ENCODE results near the gene MAP2.

The MAP2 gene

DNA sequence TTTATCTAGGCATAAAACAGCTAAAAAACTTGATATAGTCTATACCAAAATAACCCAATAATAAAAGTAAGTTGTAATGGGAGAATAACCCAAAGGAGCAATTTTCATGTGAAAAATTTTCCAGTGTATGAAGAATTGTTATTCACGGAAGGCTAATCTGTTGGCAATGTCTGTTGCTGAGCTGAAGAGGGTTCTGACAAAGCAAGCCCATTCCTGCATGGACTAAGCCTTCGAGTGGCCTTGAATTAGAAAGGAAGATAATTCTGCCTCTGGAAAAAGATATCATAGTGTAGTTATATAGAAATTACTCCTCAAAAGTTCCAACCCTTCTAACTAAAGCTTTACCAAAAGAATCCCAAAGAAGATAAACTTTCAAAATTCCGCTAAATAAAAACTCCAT, 101.5 kb downstream of the MAP2 start:
- in situ Hi-C loops (cut with MboI; ENCODE audit: low sequenced_read_pairs): no loop called here

DNA sequence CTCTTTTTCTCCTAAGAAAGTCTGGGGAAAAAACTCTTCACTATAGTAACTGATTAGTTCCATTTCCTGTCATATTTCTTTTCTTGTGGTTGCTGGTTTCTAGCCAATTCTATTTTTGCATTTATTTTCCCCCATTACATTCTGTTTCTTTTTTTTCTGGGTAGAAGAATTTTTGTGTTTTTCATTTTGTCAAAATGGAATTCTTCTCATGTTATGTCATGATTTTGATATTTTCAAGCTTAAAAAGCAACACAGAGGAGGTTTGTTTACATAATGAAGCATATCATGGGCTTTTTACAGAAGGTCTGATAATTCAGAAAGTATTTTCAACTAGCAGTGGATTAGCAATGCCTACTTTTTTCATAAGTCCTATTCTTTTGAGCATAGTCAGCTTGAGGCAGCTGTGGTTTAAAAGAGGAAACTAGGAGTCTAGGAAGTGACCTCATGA, 102.0 kb downstream of the MAP2 start:
- in situ Hi-C loops (cut with MboI; ENCODE audit: low sequenced_read_pairs): no loop called here

DNA sequence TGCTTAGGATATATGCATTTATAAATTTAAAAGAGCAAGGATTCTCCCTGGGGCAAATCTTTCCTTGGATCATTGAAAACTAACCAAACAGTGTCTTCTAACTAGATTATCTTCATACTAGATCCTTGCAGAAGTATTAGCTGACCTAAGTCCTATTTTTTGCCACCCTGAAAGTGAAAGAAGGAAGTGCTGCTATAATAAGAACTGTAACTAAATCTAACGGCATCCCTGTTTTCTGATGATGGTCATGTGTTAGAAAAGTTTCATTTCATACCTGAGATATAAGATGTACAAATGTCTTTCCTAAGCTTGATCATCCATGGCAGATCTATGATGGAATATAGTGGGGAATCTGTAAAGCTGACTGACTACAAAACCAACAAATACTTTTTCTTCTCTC, 102.7 kb downstream of the MAP2 start:
- in situ Hi-C loops (cut with MboI; ENCODE audit: low sequenced_read_pairs): no loop called here

DNA sequence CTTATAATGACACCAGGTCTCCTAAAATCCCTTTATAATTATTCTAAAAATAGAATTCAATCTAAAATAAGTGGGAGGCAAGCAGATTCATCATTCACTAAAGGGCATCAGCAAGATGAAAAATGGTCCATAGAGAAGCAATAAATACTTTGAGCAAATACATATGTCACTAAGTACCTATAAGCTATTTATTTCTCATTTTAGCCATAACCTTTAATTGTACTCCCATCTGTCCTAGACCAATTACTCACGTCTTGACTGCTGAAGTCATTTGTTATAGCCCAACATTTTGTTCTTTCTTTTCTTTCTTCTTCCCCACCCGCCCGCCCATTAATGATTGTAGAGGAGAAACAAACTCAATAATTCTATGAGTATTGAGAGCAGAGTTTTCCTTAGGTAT, 105.7 kb downstream of the MAP2 start:
- in situ Hi-C loops (cut with MboI; ENCODE audit: low sequenced_read_pairs): no loop called here

- in situ Hi-C loops (cut with MboI; ENCODE audit: low sequenced_read_pairs): no loop called here
Measured at GRCh38 chr2:209532321-209532720, 108.5 kb downstream of the MAP2 start.

- in situ Hi-C loops (cut with MboI; ENCODE audit: low sequenced_read_pairs): no loop called here
Measured at GRCh38 chr2:209533391-209533790, 109.5 kb downstream of the MAP2 start.

- in situ Hi-C loops (cut with MboI; ENCODE audit: low sequenced_read_pairs): no loop called here
Measured at GRCh38 chr2:209534228-209534627, 110.4 kb downstream of the MAP2 start.

DNA sequence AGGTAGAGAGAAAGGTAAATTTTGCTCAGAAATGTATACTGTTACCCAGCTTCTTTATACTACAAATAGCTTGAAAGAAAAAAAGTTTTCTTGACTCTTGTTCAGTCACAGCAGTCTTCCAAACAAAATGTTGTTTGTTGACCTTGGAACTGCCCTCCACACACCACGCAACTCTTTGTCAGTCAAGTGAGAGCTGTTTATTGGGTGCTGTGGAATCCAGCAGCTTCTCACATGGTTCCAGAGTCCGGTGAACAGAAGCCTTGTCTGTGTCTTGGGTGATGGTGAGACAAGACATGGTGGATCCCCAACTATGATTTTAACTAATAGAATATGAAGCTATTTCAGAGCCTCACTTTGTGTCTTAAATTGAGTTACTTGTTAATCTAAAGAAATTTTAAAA, 112.5 kb downstream of the MAP2 start:
- in situ Hi-C loops (cut with MboI; ENCODE audit: low sequenced_read_pairs): no loop called here

GRCh38 chr2:209547726-209548125, 123.9 kb downstream of the MAP2 start:
- in situ Hi-C loops (cut with MboI; ENCODE audit: low sequenced_read_pairs): no loop called here

DNA sequence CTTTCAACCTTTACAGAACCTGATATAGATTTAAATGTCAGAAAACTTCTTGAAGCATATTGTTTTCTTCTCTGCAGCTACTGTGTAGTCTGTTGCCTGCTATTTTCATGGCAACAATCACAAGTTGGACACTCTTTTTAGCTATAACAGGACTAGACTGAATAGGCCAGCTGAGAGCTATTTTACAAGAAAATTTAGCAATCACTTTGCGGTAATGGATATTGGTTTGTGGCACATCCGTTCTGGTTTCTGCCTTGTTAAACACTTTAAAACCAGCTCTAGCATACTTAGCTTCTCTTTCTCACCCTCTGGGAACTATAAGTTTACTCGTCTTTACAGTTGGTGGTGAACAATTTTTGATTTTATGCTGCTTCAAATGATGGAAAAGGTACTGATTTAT, 125.7 kb downstream of the MAP2 start:
- in situ Hi-C loops (cut with MboI; ENCODE audit: low sequenced_read_pairs): no loop called here

DNA sequence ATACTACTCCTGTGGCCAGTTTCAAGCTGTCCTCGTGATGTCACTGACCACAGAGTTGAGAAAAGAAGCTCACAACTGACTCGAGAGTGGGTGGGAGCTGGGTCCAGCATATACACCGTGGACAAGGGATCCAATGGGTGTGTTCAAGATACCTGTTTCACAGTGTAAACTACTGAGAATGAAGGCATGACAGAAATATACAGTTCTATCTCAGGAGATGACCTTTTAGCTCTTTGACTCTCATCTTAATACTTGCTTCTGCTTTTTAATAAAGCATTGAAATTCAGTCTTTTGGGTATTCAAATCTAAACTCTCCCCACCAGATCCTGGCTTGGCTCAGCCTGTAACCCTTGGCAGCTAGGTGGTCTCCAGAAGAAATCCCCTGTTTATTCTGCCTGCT, 130.1 kb downstream of the MAP2 start:
- in situ Hi-C loops (cut with MboI; ENCODE audit: low sequenced_read_pairs): no loop called here

- in situ Hi-C loops (cut with MboI; ENCODE audit: low sequenced_read_pairs): no loop called here
Measured at GRCh38 chr2:209556354-209556961, 132.6 kb downstream of the MAP2 start.

- in situ Hi-C loops (cut with MboI; ENCODE audit: low sequenced_read_pairs): no loop called here
Measured at GRCh38 chr2:209560911-209561310, 137.1 kb downstream of the MAP2 start.

GRCh38 chr2:209563453-209563852, 139.6 kb downstream of the MAP2 start:
- in situ Hi-C loops (cut with MboI; ENCODE audit: low sequenced_read_pairs): no loop called here

GRCh38 chr2:209564816-209565215, 141.0 kb downstream of the MAP2 start:
- in situ Hi-C loops (cut with MboI; ENCODE audit: low sequenced_read_pairs): no loop called here

- in situ Hi-C loops (cut with MboI; ENCODE audit: low sequenced_read_pairs): no loop called here
Measured at GRCh38 chr2:209565896-209566582, 142.2 kb downstream of the MAP2 start.

- in situ Hi-C loops (cut with MboI; ENCODE audit: low sequenced_read_pairs): no loop called here
Measured at GRCh38 chr2:209570194-209570593, 146.3 kb downstream of the MAP2 start.

- in situ Hi-C loops (cut with MboI; ENCODE audit: low sequenced_read_pairs): no loop called here
Measured at GRCh38 chr2:209574515-209574914, 150.7 kb downstream of the MAP2 start.

DNA sequence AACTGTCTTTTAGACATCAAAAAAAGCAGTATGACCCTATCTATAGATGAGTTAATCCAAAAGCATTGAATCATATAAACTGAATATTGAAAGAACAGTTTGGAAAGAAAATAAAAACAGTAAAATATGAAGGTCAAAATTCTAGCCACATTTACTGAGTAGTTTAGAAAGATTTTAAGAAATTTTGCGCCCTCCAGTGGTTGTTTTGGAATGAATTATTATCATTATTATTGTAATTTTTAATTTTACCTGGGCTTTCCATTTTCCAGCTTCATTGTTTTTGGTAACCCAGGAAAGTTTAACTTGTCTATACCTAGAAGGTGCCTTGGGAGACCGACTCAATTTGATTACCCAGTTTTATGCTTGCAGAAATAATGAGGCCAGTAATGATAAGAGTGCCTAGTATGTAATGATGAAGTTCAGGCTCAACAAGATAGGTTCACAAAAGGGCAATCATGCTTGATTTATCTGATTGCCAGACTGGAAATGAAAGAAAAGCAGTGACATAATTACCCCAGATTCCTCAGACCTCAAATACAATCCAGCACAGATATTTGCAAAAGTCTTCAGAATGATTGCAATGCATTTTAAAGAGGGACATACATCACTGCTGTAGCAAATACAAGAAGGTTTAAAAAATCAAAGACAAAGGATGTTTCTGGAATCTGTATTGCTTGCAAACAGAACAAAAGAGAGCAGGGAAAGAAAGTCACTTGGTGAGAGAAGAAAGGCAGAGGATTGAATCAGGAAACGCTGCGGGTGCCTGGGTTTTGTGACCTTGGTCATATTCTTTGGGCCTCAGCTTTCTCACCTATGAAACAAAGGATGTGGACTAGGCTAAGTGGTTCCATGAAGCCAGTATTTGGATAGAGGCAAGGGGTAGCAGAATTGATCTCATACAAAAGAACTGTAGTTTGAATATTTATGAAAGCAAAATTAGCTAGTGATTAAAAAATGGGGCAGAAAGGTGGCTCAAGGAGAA, 153.8 kb downstream of the MAP2 start:
- in situ Hi-C loops (cut with MboI; ENCODE audit: low sequenced_read_pairs): no loop called here

DNA sequence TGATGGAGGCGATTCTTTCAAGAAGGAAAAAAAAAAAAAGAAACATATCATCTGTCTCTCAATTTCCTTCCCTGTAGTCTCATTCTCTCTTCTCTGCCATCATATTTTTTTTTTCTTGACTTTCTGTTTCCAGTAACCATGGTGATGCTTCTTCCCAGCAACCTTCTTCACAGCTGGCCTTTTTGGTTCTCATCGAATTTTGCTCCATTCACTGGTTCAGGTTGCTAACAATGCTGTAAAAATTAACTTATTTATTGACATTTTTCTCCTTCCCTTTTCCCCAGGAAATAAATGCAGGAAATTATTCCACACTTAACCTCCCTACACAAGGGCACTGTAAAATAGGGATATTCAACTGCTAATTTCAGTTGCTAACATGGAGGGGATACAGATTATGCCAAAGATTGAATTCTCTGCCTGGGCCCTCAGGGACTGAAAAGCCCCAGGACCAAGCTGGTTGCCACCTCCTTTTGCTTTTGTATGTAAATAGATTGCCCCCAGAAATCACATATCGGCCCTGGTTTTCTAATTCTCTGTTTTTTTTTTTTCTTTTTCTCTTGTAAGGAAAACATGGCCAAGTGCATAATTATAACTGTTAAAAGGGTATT, 154.7 kb downstream of the MAP2 start:
- in situ Hi-C loops (cut with MboI; ENCODE audit: low sequenced_read_pairs): no loop called here

GRCh38 chr2:209579230-209579749, 155.4 kb downstream of the MAP2 start:
- in situ Hi-C loops (cut with MboI; ENCODE audit: low sequenced_read_pairs): no loop called here
